ENCODE data around the gene LINC00632. TPM values are rescaled to one million over a fixed set of nuclear protein-coding genes. Genes with fewer than 3 reads are reported as not detected.

Gene LINC00632
- total and polyA plus RNA-seq, 2 donors (not counting 1 experiment from before 2014, with no cell fraction given) = 6.9 to 82.5 TPM

DNA sequence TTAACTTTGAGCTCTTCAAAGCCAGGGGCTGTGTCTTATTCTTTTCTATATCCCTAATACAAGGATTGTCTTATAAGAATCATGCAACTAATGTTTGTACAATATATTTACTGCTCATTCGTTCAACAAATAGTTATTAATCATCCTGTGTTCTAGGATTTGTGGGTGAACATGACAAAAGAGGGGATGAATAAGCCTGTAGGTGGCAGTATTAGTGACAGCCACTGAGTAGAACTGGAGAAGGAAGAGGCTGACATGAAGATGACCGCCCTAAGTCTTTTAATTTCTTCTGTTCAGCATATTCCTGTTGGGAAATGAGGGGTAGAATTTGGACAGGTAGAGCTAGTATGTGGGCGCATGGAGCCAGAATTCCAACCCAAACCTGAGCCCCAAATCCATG, 11.9 kb upstream of the LINC00632 start:
- no peaks in the 10 kb centered on the region for H3K79me2 ChIP-seq (ENCODE audit: control insufficient read depth, insufficient read depth, low read length)
- H4K20me1 ChIP-seq (ENCODE audit: control insufficient read depth, extremely low read depth, insufficient read depth, low read length) = no peaks in the 10 kb centered on the region
- H3K9me3 ChIP-seq (ENCODE audit: control insufficient read depth, insufficient read depth, low read depth, low read length) = no peaks in the 10 kb centered on the region
- TF ChIP-seq EZH2 (IDR thresholded peaks at IDR 0.05; ENCODE audit: low read length, missing control alignments) = no peak
- TF ChIP-seq, protein P1, sequence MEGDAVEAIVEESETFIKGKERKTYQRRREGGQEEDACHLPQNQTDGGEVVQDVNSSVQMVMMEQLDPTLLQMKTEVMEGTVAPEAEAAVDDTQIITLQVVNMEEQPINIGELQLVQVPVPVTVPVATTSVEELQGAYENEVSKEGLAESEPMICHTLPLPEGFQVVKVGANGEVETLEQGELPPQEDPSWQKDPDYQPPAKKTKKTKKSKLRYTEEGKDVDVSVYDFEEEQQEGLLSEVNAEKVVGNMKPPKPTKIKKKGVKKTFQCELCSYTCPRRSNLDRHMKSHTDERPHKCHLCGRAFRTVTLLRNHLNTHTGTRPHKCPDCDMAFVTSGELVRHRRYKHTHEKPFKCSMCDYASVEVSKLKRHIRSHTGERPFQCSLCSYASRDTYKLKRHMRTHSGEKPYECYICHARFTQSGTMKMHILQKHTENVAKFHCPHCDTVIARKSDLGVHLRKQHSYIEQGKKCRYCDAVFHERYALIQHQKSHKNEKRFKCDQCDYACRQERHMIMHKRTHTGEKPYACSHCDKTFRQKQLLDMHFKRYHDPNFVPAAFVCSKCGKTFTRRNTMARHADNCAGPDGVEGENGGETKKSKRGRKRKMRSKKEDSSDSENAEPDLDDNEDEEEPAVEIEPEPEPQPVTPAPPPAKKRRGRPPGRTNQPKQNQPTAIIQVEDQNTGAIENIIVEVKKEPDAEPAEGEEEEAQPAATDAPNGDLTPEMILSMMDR (conservative IDR thresholded peaks at IDR 0.05 in 1 of 2, IDR thresholded peaks at IDR 0.05 in 1 of 2; ENCODE audit: low read depth in 1 of 2, low read length in 2 of 2) = peak in 1 of 2 donors; percentile 22
- H3K4me2 ChIP-seq (ENCODE audit: extremely low read depth, insufficient read depth, low read length) = no peak overlapping the region
- H3K4me1 ChIP-seq (ENCODE audit: control insufficient read depth, extremely low read depth, insufficient read depth, low read length) = no peaks in the 10 kb centered on the region
- no peaks in the 10 kb centered on the region for H3K36me3 ChIP-seq (ENCODE audit: control insufficient read depth, insufficient read depth, low read length)
- DNase-seq (ENCODE audit: low read depth in 2 of 2) = no peak
- no peaks in the 10 kb centered on the region for H3K27me3 ChIP-seq (ENCODE audit: control insufficient read depth, insufficient read depth, low read length)
- H3K9ac ChIP-seq (ENCODE audit: insufficient read depth, low read length) = no peak overlapping the region
- H3K27ac ChIP-seq (ENCODE audit: insufficient read depth, low read length) = no peak overlapping the region
- no peak overlapping the region for H2AFZ ChIP-seq (ENCODE audit: low read length)
- H3K4me3 ChIP-seq (replicated peaks in 1 of 4; ENCODE audit: control extremely low read depth in 1 of 4, insufficient read depth in 1 of 4, low read depth in 3 of 4, low read length in 4 of 4) = no peak overlapping the region

DNA sequence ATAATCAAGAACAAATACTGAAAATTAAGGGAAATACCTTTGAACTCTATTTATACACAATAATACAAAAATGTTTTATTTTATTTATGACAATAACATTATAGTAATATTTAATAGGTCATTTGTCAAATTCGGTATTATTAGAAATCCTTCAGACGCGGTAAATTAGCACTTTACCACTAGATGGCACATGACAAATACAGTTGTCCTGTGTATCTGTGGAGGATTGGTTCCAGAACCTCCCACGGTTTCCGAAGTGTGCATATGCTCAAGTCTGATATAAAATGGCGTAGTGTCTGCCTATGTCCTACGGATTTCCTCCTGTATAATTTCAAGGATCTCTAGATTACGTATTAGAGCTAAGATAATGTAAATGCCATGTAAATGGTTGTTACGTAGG, 8.1 kb upstream of the LINC00632 start:
- TF ChIP-seq, protein P1 (conservative IDR thresholded peaks at IDR 0.05 in 1 of 2, IDR thresholded peaks at IDR 0.05 in 1 of 2; ENCODE audit: low read depth in 1 of 2, low read length in 2 of 2) = peak; percentile 24 to 50
- no peak for TF ChIP-seq EZH2 (IDR thresholded peaks at IDR 0.05; ENCODE audit: low read length, missing control alignments)
- peak; percentile 19 to 64 for DNase-seq (ENCODE audit: low read depth in 2 of 2)
- peak overlapping the region; percentile 36 for H2AFZ ChIP-seq (ENCODE audit: low read length)
- H3K27me3 ChIP-seq (ENCODE audit: control insufficient read depth, insufficient read depth, low read length) = no peaks in the 10 kb centered on the region
- no peaks in the 10 kb centered on the region for H4K20me1 ChIP-seq (ENCODE audit: control insufficient read depth, extremely low read depth, insufficient read depth, low read length)
- no peak overlapping the region for H3K4me3 ChIP-seq (replicated peaks in 1 of 4; ENCODE audit: control extremely low read depth in 1 of 4, insufficient read depth in 1 of 4, low read depth in 3 of 4, low read length in 4 of 4)
- no peaks in the 10 kb centered on the region for H3K79me2 ChIP-seq (ENCODE audit: control insufficient read depth, insufficient read depth, low read length)
- no peak overlapping the region for H3K27ac ChIP-seq (ENCODE audit: insufficient read depth, low read length)
- H3K9me3 ChIP-seq (ENCODE audit: control insufficient read depth, insufficient read depth, low read depth, low read length) = no peaks in the 10 kb centered on the region
- no peaks in the 10 kb centered on the region for H3K36me3 ChIP-seq (ENCODE audit: control insufficient read depth, insufficient read depth, low read length)
- no peaks in the 10 kb centered on the region for H3K4me1 ChIP-seq (ENCODE audit: control insufficient read depth, extremely low read depth, insufficient read depth, low read length)
- H3K9ac ChIP-seq (ENCODE audit: insufficient read depth, low read length) = no peak overlapping the region
- H3K4me2 ChIP-seq (ENCODE audit: extremely low read depth, insufficient read depth, low read length) = no peak overlapping the region

DNA sequence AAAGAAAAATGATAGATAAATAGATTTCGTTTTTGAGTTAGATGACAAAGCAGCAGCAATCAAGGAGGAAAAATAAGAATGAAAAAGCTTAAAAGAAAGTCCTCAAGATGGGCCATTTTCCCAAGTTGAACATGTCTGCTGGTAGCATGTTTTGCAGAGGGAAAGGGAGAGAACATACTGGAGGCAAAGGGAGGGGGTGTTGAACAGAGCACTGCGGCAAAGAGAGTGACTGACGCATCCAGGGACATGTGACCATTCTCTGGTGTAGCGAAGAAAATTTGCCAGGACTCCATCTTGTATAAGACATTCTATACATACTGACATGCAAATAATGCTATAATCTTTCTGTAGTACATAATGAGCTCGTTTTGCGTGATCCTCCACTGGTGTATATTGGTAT, 1.2 kb downstream of the LINC00632 start:
- DNase-seq (ENCODE audit: low read depth in 2 of 2) = peak; percentile 15 to 82
- H3K27ac ChIP-seq (ENCODE audit: insufficient read depth, low read length) = no peak overlapping the region
- H3K36me3 ChIP-seq (ENCODE audit: control insufficient read depth, insufficient read depth, low read length) = no peaks in the 10 kb centered on the region
- H3K27me3 ChIP-seq (ENCODE audit: control insufficient read depth, insufficient read depth, low read length) = no peaks in the 10 kb centered on the region
- H3K4me3 ChIP-seq (replicated peaks in 1 of 4; ENCODE audit: control extremely low read depth in 1 of 4, insufficient read depth in 1 of 4, low read depth in 3 of 4, low read length in 4 of 4) = peak overlapping the region; percentile 4 to 85 (median 34)
- no peaks in the 10 kb centered on the region for H4K20me1 ChIP-seq (ENCODE audit: control insufficient read depth, extremely low read depth, insufficient read depth, low read length)
- H3K9me3 ChIP-seq (ENCODE audit: control insufficient read depth, insufficient read depth, low read depth, low read length) = no peaks in the 10 kb centered on the region
- TF ChIP-seq, protein P1 (conservative IDR thresholded peaks at IDR 0.05 in 1 of 2, IDR thresholded peaks at IDR 0.05 in 1 of 2; ENCODE audit: low read depth in 1 of 2, low read length in 2 of 2) = no peak
- TF ChIP-seq EZH2 (IDR thresholded peaks at IDR 0.05; ENCODE audit: low read length, missing control alignments) = no peak
- no peaks in the 10 kb centered on the region for H3K79me2 ChIP-seq (ENCODE audit: control insufficient read depth, insufficient read depth, low read length)
- peak overlapping the region; percentile 51 for H2AFZ ChIP-seq (ENCODE audit: low read length)
- peak overlapping the region; percentile 44 for H3K4me2 ChIP-seq (ENCODE audit: extremely low read depth, insufficient read depth, low read length)
- no peaks in the 10 kb centered on the region for H3K4me1 ChIP-seq (ENCODE audit: control insufficient read depth, extremely low read depth, insufficient read depth, low read length)
- no peak overlapping the region for H3K9ac ChIP-seq (ENCODE audit: insufficient read depth, low read length)
